NCI-H1436 treated with DMSO at 0.1 percent for 48 hours (cell line): ENCODE data around the gene TSPAN19.

Experiments used
- DNase-seq: peaks from one replicate; lab custom pipeline; 2025; lab: John Stamatoyannopoulos, UW

Gene TSPAN19

GRCh38 chr12:85000729-85001128 lies 35.3 kb downstream of the TSPAN19 start:
- DNase-seq, result no peak

- no peak for DNase-seq
These were observed 37.7 kb downstream of the TSPAN19 start for GRCh38 chr12:84998341-84998740.

- no peak for DNase-seq
These were observed 39.3 kb downstream of the TSPAN19 start for GRCh38 chr12:84996759-84997158.

- no peak for DNase-seq
These were observed 40.4 kb downstream of the TSPAN19 start for GRCh38 chr12:84995641-84996040.

GRCh38 chr12:84994426-84994825 lies 41.7 kb downstream of the TSPAN19 start:
- DNase-seq, result no peak

GRCh38 chr12:84986586-84986985 lies 49.5 kb downstream of the TSPAN19 start:
- DNase-seq, result no peak

- no peak for DNase-seq
These were observed 50.0 kb downstream of the TSPAN19 start for GRCh38 chr12:84986117-84986516.

GRCh38 chr12:84983289-84983688 lies 52.8 kb downstream of the TSPAN19 start:
- no peak for DNase-seq

GRCh38 chr12:84982888-84983287 lies 53.2 kb downstream of the TSPAN19 start:
- no peak for DNase-seq

- no peak for DNase-seq
These were observed 57.2 kb downstream of the TSPAN19 start for GRCh38 chr12:84978921-84979320.

GRCh38 chr12:84976133-84976532 lies 59.9 kb downstream of the TSPAN19 start:
- DNase-seq, result no peak

- DNase-seq, result no peak
These were observed 61.8 kb downstream of the TSPAN19 start for GRCh38 chr12:84974155-84974815.

GRCh38 chr12:84973026-84973425 lies 63.1 kb downstream of the TSPAN19 start:
- no peak for DNase-seq

GRCh38 chr12:84969226-84969625 lies 66.9 kb downstream of the TSPAN19 start:
- no peak for DNase-seq
